Transverse colon (tissue), 4 donors: ENCODE results near the gene RDX. TPM values are rescaled to one million over a fixed set of nuclear protein-coding genes. Genes with fewer than 3 reads are reported as not detected.
"Not testable (repeated sequence)": the region's sequence is repeated elsewhere in the genome, so short reads cannot be mapped to it uniquely, and the experiment has no call there.

Experiments used
- DNase-seq: peaks from one replicate; pipeline ENCODE4 v3.0.0-alpha.2; 2019
- H3K27ac ChIP-seq, 4 donors: fragments of 200-600 bp; sonication (generic); 2 replicates each; pipeline ENCODE4 v1.5.1; 2016 to 2018; ENCODE audit warnings: inconsistent platforms in 4 of 4
- H3K27me3 ChIP-seq: fragments of 200-600 bp; sonication (generic); 2 replicates; pipeline ENCODE4 v1.5.1; 2017; ENCODE audit warnings: inconsistent platforms
- H3K36me3 ChIP-seq, 4 donors: fragments of 200-600 bp; sonication (generic); 2 replicates each; pipeline ENCODE4 v1.5.1; 2017 to 2019; ENCODE audit warnings: inconsistent platforms in 4 of 4
- H3K4me1 ChIP-seq, 4 donors: fragments of 200-600 bp; sonication (generic); 2 replicates each; pipeline ENCODE4 v1.5.1; 2017 to 2020; ENCODE audit warnings: inconsistent platforms in 4 of 4
- H3K4me3 ChIP-seq, 4 donors: fragments of 200-600 bp; sonication (generic); 1 replicate in 1 of 4; 2 replicates in 3 of 4; pipeline versions ENCODE4 v1.5.1 to v1.6.1; 2017 to 2019; ENCODE audit warnings: inconsistent platforms in 4 of 4
- H3K9me3 ChIP-seq, 2 donors: fragments of 200-600 bp; sonication (generic); 2 replicates each; pipeline ENCODE4 v1.5.1; 2017 to 2019; ENCODE audit warnings: inconsistent platforms in 2 of 2
- CTCF ChIP-seq, 5 experiments: fragments of 200-600 bp in 3 of 5; fragments of 450-650 bp in 2 of 5; sonication (generic) in 3 of 5; IDR thresholded peaks; 1 replicate in 2 of 5; 2 replicates in 3 of 5; pipeline ENCODE4 v1.5.1; 2016 to 2017; ENCODE audit warnings: antibody characterized with exemption in 5 of 5, inconsistent platforms in 3 of 5, mild to moderate bottlenecking in 2 of 5, moderate library complexity in 1 of 5
- EP300 ChIP-seq: sonication (generic); formaldehyde crosslinking; IDR thresholded peaks from one replicate; pipeline ENCODE4 v1.6.1; 2017; ENCODE audit warnings: antibody characterized with exemption, low read depth
- POLR2A ChIP-seq: fragments of 450-650 bp; IDR thresholded peaks from one replicate; pipeline ENCODE4 v1.6.1; 2016; ENCODE audit warnings: antibody characterized with exemption, mild to moderate bottlenecking, moderate library complexity
- POLR2AphosphoS5 ChIP-seq, 3 donors: sonication (generic); formaldehyde crosslinking; IDR thresholded peaks; one replicate each; pipeline ENCODE4 v1.6.1; 2016; ENCODE audit warnings: antibody characterized with exemption in 3 of 3
- WGBS, 2 donors: methylation state at CpG; one replicate each; pipeline ENCODE4 v1.1.5; 2018; ENCODE audit warnings: low coverage in 1 of 2; 5-methylcytosine and 5-hydroxymethylcytosine counted together
- in situ Hi-C, 4 donors: fragments of 200-750 bp; cut with MboI; loops; one replicate each; pipeline versions ENCODE4 v1.15.0 to v1.15.1; 2017; ENCODE audit warnings: low sequenced_read_pairs in 3 of 4, low pct_ligation_motif_present in 1 of 4, low pct_unique_long_range_greater_than_20kb in 1 of 4
- intact Hi-C: fragments of 100-400 bp; cut with DNase I; formaldehyde crosslinking; loops from one replicate; pipeline ENCODE4 v1.15.1; 2023; ENCODE audit warnings: low total_unique reads
- total RNA-seq, 4 donors: library from RNA; depleted of rRNA; stranded (reverse); fragments of >200 nt; gene quantifications; one replicate each; pipeline ENCODE4 v1.1.0, GENCODE V29; 2016

Gene RDX
- total RNA-seq, 4 donors from 2014 or later = 16.8 to 34.8 (median 21.9) TPM

GRCh38 chr11:110289472-110289871 lies 6.9 kb downstream of the RDX start:
- intact Hi-C loops (no loop called here), in situ Hi-C loops (no loop called here)
- Histone ChIP-seq H3K27me3 (peaks cover 15% of the 10 kb centered on the region), H3K9me3 (no peaks in the 10 kb centered on the region), H3K36me3 (no peaks in the 10 kb centered on the region), H3K4me3 (no peak overlapping the region), H3K27ac (no peak overlapping the region), H3K4me1 (peaks cover 0 to 24% (median 6%) of the 10 kb centered on the region in 4 donors)
- WGBS, 2 donors = 86 to 95% methylated on average over 4 to 10 of the region's 10 CpGs
- no peak for DNase-seq
- TF ChIP-seq CTCF (IDR thresholded peaks at IDR 0.05) (no peak), EP300 (no peak), POLR2AphosphoS5 (IDR thresholded peaks at IDR 0.05) (no peak), POLR2A (no peak)

GRCh38 chr11:110287537-110287936 lies 8.9 kb downstream of the RDX start:
- DNase-seq = no peak
- peaks cover 0 to 10% (median 0%) of the 10 kb centered on the region in 4 donors for H3K4me1 ChIP-seq
- H3K4me3 ChIP-seq = no peak overlapping the region
- intact Hi-C loops (no loop called here), in situ Hi-C loops (no loop called here)
- H3K36me3 ChIP-seq = no peaks in the 10 kb centered on the region
- 91 to 93% methylated on average over 1 of the region's 1 CpG for WGBS, 2 donors
- no peak for TF ChIP-seq POLR2AphosphoS5 (IDR thresholded peaks at IDR 0.05)
- no peak for TF ChIP-seq POLR2A
- TF ChIP-seq CTCF (IDR thresholded peaks at IDR 0.05) = no peak
- no peak for TF ChIP-seq EP300
- H3K27ac ChIP-seq = no peak overlapping the region
- peaks cover 6% of the 10 kb centered on the region for H3K27me3 ChIP-seq
- H3K9me3 ChIP-seq = no peaks in the 10 kb centered on the region

- Histone ChIP-seq H3K36me3 (no peaks in the 10 kb centered on the region), H3K9me3 (no peaks in the 10 kb centered on the region), H3K4me1 (peaks cover 0 to 10% (median 0%) of the 10 kb centered on the region in 4 donors), H3K27ac (no peak overlapping the region), H3K4me3 (no peak overlapping the region), H3K27me3 (no peaks in the 10 kb centered on the region)
- DNase-seq = no peak
- intact Hi-C loops (no loop called here), in situ Hi-C loops (no loop called here)
- WGBS, 2 donors = 64 to 66% methylated on average over 4 of the region's 4 CpGs
- no peak for TF ChIP-seq EP300
- no peak for TF ChIP-seq POLR2A
- TF ChIP-seq CTCF (IDR thresholded peaks at IDR 0.05) = no peak
Observed at GRCh38 chr11:110286298-110287040, 9.9 kb downstream of the RDX start.

GRCh38 chr11:110283862-110284261 lies 12.6 kb downstream of the RDX start:
- Histone ChIP-seq H3K36me3 (no peaks in the 10 kb centered on the region), H3K4me1 (peaks cover 0 to 10% (median 0%) of the 10 kb centered on the region in 4 donors), H3K27ac (no peak overlapping the region), H3K4me3 (no peak overlapping the region), H3K9me3 (no peaks in the 10 kb centered on the region), H3K27me3 (no peaks in the 10 kb centered on the region)
- intact Hi-C loops = no loop called here
- DNase-seq = no peak
- in situ Hi-C loops = no loop called here
- 67 to 83% methylated on average over 4 of the region's 4 CpGs for WGBS, 2 donors
- no peak for TF ChIP-seq EP300
- no peak for TF ChIP-seq CTCF (IDR thresholded peaks at IDR 0.05)
- no peak for TF ChIP-seq POLR2A
- TF ChIP-seq POLR2AphosphoS5 (IDR thresholded peaks at IDR 0.05) = no peak

- H3K4me1 ChIP-seq, H3K27me3 ChIP-seq, H3K36me3 ChIP-seq, in situ Hi-C loops, H3K9me3 ChIP-seq, DNase-seq, H3K4me3 ChIP-seq, H3K27ac ChIP-seq, intact Hi-C loops: not testable (repeated sequence)
- 100% methylated on average over 4 of the region's 4 CpGs; no CpG with 5 or more reads in 1 of the 2 donors for WGBS, 2 donors
Observed at GRCh38 chr11:110280595-110280994, 15.8 kb downstream of the RDX start.
